Measurements from ENCODE around the gene ISL2. TPM values are rescaled to one million over a fixed set of nuclear protein-coding genes. Genes with fewer than 3 reads are reported as not detected.

The ISL2 gene
- polyA plus RNA-seq, 1 experiment = 7.7 TPM

- H3K36me3 ChIP-seq (ENCODE audit: control insufficient read depth, insufficient read depth, low read length) = no peaks in the 10 kb centered on the region
- ChIA-PET POLR2A (no interaction called here), CTCF (no interaction called here)
- no peak overlapping the region for H3K4me3 ChIP-seq (ENCODE audit: low read depth, low read length)
- H3K27me3 ChIP-seq (ENCODE audit: control insufficient read depth, insufficient read depth, low read length) = no peaks in the 10 kb centered on the region
- no peak for DNase-seq (ENCODE audit: low read depth)
- TF ChIP-seq, protein P1, sequence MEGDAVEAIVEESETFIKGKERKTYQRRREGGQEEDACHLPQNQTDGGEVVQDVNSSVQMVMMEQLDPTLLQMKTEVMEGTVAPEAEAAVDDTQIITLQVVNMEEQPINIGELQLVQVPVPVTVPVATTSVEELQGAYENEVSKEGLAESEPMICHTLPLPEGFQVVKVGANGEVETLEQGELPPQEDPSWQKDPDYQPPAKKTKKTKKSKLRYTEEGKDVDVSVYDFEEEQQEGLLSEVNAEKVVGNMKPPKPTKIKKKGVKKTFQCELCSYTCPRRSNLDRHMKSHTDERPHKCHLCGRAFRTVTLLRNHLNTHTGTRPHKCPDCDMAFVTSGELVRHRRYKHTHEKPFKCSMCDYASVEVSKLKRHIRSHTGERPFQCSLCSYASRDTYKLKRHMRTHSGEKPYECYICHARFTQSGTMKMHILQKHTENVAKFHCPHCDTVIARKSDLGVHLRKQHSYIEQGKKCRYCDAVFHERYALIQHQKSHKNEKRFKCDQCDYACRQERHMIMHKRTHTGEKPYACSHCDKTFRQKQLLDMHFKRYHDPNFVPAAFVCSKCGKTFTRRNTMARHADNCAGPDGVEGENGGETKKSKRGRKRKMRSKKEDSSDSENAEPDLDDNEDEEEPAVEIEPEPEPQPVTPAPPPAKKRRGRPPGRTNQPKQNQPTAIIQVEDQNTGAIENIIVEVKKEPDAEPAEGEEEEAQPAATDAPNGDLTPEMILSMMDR (IDR thresholded peaks at IDR 0.05; ENCODE audit: insufficient read depth, low read depth, low read length) = no peak
Observed at GRCh38 chr15:76382987-76383728, 46.6 kb downstream of the ISL2 start.

GRCh38 chr15:76384409-76384808 lies 47.8 kb downstream of the ISL2 start:
- TF ChIP-seq, protein P1 (IDR thresholded peaks at IDR 0.05; ENCODE audit: insufficient read depth, low read depth, low read length) = no peak
- Histone ChIP-seq H3K36me3 (ENCODE audit: control insufficient read depth, insufficient read depth, low read length) (no peaks in the 10 kb centered on the region), H3K27me3 (ENCODE audit: control insufficient read depth, insufficient read depth, low read length) (no peaks in the 10 kb centered on the region), H3K4me3 (ENCODE audit: low read depth, low read length) (no peak overlapping the region)
- CTCF ChIA-PET = no interaction called here
- POLR2A ChIA-PET = no interaction called here
- DNase-seq (ENCODE audit: low read depth) = no peak

GRCh38 chr15:76386178-76386577 lies 49.6 kb downstream of the ISL2 start:
- no peak for DNase-seq (ENCODE audit: low read depth)

DNA sequence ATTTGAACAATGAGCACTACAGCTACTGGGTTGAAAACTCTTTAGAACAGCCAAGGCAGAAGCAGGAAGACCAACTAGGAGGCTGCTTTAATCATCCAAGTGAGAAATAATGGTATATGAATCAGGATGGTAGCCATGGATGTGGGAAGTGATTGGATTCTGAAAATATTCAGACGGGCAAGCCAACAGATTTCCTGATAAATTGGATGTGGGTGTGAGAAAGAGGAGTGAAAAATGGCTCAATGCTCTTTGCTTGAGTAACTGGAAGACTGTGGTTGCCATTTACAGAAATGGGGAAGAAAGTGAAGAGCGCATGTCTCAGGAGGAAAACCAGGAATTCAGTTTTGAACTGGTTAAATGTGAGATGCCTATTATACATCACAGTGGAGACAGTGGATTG lies 50.4 kb downstream of the ISL2 start:
- POLR2A ChIA-PET = no interaction called here
- no peaks in the 10 kb centered on the region for H3K36me3 ChIP-seq (ENCODE audit: control insufficient read depth, insufficient read depth, low read length)
- TF ChIP-seq, protein P1 (IDR thresholded peaks at IDR 0.05; ENCODE audit: insufficient read depth, low read depth, low read length) = no peak
- CTCF ChIA-PET = interaction anchor here (0.7 kb wide), 1 partner anchor 197 kb away, joined by 3 read pairs; no protein-coding TSS in a partner anchor
- DNase-seq (ENCODE audit: low read depth) = no peak
- no peaks in the 10 kb centered on the region for H3K27me3 ChIP-seq (ENCODE audit: control insufficient read depth, insufficient read depth, low read length)
- H3K4me3 ChIP-seq (ENCODE audit: low read depth, low read length) = no peak overlapping the region

More at GRCh38 chr15:76386178-76386577, 49.6 kb downstream of the ISL2 start:
- ChIA-PET POLR2A (no interaction called here), CTCF (no interaction called here)
- Histone ChIP-seq H3K27me3 (ENCODE audit: control insufficient read depth, insufficient read depth, low read length) (no peaks in the 10 kb centered on the region), H3K4me3 (ENCODE audit: low read depth, low read length) (no peak overlapping the region), H3K36me3 (ENCODE audit: control insufficient read depth, insufficient read depth, low read length) (no peaks in the 10 kb centered on the region)
- TF ChIP-seq, protein P1 (IDR thresholded peaks at IDR 0.05; ENCODE audit: insufficient read depth, low read depth, low read length) = no peak

- ChIA-PET POLR2A (no interaction called here), CTCF (no interaction called here)
- Histone ChIP-seq H3K27me3 (ENCODE audit: control insufficient read depth, insufficient read depth, low read length) (no peaks in the 10 kb centered on the region; the same call in 1 of the 2 replicates), H3K4me3 (ENCODE audit: low read depth, low read length) (no peak overlapping the region), H3K36me3 (ENCODE audit: control insufficient read depth, insufficient read depth, low read length) (no peaks in the 10 kb centered on the region)
- no peak for DNase-seq (ENCODE audit: low read depth)
- TF ChIP-seq, protein P1 (IDR thresholded peaks at IDR 0.05; ENCODE audit: insufficient read depth, low read depth, low read length) = no peak
Observed at GRCh38 chr15:76390571-76390970, 54.0 kb downstream of the ISL2 start.
